Measurements from ENCODE around the gene OR5D16.
"Not testable (repeated sequence)": the region's sequence is repeated elsewhere in the genome, so short reads cannot be mapped to it uniquely, and the experiment has no call there.

The OR5D16 gene

DNA sequence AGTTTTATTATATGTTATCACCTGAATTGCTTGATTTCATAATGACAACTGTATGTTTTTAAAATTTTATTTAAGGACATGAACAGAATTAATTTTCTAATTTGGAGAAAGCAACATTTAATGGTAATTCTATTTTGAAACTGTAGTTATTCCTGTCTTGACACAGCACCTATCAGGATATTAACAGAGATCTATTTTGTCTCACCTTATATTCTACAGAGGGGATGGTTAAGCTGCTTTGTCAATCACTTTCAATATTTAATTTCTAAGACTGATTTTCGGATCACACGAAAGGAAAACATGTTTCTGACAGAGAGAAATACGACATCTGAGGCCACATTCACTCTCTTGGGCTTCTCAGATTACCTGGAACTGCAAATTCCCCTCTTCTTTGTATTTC, at the start of gene OR5D16:
TSS of gene OR5D16 (plus strand) at position 301 of the 400 bp plus-strand sequence. CDS start at position 301, 0 bp downstream.
- DNase-seq: no peak

DNA sequence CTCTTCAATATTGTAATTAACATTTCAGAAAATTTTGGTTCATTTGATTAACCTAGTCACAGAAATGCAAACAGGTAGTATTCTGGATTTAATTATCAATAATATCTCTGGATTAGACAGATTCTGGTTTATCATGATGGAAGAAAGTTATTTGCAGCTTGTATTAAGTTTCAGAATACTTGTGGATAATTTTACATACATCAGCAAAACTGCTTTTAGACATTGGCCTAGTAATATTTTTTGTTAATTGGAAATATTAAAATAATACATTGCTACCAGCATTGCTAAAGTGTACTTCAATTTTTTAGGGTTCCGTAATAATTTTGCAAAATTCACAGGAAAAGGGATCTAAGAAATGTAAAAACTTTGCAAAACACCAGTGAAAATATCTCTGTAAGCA, 46.9 kb upstream of the OR5D16 start:
- DNase-seq: no peak

DNA sequence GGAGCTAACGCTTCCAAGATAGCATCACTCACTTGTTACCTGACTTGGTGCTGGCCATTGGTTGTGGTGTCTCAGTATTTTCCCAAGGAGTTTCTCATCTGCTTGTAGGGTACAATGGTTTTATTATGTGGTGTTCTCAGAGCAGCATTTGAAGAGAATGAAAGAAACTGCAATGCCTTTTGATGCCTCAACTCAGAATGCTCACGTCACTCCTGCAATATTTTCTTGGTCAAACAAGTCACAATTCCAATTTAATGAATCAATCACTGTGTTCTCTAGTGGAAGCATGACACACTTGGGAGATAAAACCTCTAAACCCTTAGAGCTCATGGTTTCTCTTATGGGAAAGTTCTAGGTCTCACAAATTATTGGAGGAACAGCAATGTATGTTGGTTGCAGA, 45.2 kb upstream of the OR5D16 start:
- no peak for DNase-seq

DNA sequence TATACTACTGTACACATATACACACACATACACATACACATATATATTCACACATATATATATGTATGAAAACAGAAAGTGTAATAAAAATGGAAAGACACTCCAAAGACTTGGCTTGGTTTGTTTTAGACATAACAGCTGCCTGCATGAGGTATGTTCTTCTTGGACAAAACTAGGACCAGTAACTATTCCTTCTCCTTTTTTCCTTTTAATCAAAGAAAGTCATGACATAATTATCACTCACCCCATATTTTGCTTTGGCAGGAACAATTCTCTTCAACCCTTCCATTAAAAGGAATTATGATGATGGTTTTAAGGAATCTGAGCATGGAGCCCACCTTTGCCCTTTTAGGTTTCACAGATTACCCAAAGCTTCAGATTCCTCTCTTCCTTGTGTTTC, 43.3 kb upstream of the OR5D16 start, which contains the start of gene OR5D14:
TSS of gene OR5D14 (plus strand) at position 301 of the 400 bp plus-strand sequence. CDS start at position 301, 0 bp downstream.
- DNase-seq: no peak

DNA sequence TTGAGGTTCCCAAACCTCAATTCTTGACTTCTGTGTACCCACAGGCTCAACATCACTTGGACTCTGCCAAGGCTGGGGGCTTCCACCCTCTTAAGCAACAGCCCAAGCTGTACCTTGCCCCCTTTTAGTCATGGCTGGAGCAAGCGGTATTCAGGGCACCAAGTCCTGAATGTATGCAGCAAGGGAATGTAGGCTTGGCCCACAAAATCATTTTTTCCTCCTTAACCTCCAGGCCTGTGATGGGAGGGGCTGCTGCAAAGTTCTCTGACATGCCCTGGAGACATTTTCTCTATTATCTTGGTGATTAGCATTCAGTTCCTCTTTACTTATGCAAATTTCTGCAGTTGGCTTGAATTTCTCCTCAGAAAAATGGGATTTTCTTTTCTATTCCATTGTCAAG, 32.3 kb upstream of the OR5D16 start:
- DNase-seq: no peak

DNA sequence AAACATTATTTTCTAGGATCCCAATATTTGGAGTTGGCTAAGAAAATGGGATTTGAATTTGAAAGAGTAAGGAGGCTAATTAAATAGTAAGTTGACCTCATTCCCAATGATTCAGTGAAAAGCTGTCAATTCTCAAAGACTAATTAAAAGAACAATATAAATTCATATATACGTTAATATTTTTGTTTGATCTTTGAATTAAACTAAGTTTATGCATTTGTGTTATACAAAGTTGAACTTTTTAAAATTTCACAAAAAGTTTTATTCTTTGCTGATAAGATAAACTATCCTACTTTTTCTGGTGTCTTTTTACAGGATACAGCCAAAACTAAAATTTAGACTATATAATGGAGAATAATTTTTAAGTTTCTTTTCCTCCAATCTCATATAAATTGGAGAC, 27.5 kb upstream of the OR5D16 start, which contains the start of gene OR5L1:
TSS of gene OR5L1 (plus strand) at position 301 of the 400 bp plus-strand sequence. CDS start 100 bp downstream, outside the sequence.
- no peak for DNase-seq

DNA sequence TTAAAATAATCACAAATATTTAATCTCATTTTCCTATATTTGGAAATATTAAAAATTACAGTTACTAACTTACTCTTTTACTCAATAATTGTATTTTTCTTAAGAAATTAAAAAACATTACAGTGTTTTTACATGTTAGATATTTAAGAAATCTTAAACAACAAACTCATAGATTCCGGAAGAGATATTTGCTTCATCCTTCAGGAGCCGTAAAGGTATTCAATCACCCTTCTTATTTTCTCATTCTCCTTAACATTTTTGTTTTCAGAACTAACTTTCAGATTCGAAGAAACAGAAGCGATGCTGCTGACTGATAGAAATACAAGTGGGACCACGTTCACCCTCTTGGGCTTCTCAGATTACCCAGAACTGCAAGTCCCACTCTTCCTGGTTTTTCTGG, 19.2 kb upstream of the OR5D16 start, which contains the start of gene OR5D18:
TSS of gene OR5D18 (plus strand) at position 301 of the 400 bp plus-strand sequence. CDS start at position 301, 0 bp downstream.
- no peak for DNase-seq

DNA sequence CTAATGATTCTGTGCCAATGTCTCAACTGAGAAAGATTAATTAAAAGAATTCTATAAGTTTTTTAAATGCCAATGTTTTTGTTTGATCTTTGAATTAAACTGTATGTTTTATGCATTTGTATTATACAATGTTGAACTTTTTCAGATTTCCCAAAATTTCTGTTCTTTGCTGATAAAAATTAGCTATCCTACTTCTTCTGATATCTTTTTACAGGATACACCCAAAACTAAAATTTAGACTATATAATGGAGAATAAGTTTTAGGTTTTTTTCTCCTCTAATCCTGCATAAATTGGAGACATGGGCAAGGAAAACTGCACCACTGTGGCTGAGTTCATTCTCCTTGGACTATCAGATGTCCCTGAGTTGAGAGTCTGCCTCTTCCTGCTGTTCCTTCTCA, 11.6 kb upstream of the OR5D16 start, which contains the start of gene OR5L2:
TSS of gene OR5L2 (plus strand) at position 301 of the 400 bp plus-strand sequence. CDS start at position 301, 0 bp downstream.
- no peak for DNase-seq

DNA sequence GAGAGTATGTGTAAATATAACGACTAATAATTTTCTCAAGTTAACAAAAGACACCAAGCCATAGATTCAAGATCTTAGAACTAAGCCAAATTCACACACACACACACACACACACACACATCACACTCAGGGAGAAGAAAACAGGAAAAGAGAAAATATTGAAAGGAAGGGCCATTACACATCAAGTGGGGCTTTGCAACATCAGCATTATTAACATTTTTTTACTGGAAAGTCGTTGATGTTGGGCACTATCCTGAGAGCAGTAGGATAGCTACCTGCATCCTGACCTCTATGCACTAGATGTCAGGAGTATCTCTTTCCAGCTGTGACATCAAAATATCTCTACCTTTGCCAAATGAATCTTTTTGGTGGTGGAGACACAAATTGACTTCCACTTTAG, 8.9 kb downstream of the OR5D16 start:
- no peak for DNase-seq

DNA sequence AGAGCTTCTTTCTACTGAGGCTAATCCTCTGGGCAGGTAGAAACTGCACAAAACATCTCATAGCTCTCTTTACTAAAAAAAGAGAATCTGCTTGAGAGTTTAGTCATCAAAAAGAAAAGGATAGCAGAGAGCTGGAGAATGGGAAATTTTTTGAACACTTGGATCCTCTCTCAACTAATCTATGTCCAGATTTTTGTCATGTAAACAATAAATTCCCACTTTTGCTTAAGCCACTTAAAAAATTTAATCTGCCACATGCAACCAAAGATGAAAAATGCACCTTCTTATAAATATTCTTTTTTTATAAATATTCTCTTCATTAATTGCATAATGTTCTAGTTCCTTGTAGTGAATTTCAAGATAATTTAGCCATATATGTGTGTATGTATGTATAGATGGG, 10.5 kb downstream of the OR5D16 start:
- no peak for DNase-seq

DNA sequence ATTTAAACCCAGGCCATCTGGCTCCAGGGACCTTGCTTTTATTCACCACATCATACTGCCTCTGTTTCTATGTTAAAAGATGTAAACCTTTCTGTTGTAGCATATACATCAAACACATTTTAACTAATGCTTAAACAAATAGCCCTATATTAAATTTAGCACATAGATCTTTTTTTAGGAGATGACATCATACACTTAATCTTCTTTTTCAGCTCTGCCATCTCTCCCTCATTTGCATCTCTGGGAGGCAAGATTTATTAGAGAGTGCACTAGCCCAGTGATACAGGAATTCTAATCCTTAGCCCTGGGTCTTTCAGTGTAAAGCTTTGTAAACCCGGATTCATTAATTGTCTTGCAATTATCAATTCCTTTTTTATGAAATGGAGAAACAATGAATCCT, 13.6 kb downstream of the OR5D16 start:
- no peak for DNase-seq

DNA sequence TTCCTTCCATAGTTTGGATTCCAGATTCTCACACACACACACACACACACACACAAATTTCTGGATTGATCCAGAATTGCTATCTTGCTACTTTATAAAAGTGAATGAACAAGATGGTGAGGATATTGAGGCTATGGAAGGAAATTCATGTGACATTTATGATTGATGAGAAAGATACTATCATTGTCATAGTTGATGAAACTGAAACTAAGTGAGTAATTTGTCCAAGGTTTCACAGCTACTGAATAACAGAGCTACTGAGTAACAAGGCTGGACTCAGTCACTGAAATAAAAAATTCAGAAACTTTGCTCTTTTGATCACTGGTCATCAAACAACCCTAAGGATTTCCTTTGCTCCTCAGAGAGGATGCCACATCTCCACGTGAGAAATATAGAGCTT, 16.2 kb downstream of the OR5D16 start:
- no peak for DNase-seq

DNA sequence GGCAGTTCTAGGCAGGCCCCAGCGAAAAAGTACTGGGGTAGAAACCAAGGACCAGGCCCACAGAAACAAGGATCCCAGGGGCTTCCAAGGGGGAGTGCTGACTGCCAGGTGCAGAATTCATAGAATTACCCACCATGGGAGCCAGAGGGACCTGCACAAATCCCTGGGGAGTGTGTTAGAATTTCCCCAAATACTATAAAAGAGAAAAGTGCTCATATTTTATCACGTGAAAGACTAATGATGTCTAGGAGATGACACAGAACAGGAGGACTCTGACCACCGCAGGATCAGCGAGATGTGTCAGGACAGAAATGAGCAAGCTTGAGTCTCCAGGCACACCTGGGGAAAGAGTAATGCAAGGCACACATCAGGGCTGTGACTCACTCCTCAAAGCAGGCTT, 28.8 kb downstream of the OR5D16 start:
- not testable (repeated sequence) for DNase-seq

DNA sequence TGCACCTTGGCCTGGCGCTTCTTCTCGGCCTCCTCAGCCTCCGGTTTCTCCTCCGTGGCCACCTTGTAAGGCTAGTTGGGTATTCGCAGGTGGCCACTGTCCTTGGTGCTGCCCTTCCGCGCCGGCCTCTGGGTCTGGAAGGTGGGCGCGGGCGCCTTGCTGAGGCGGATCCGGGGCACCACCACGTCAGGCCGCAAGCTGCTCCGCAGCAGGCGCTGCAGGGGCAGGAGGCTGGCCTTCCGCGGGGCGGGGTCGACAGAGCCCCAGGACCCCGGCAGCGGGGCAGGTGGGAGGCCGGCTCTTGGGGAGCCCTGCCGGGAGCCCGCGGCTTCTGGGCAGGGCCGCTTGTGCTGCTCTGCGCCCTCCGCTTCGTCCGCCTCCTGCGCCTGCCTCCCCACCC, 34.2 kb downstream of the OR5D16 start:
- DNase-seq: not testable (repeated sequence)

DNA sequence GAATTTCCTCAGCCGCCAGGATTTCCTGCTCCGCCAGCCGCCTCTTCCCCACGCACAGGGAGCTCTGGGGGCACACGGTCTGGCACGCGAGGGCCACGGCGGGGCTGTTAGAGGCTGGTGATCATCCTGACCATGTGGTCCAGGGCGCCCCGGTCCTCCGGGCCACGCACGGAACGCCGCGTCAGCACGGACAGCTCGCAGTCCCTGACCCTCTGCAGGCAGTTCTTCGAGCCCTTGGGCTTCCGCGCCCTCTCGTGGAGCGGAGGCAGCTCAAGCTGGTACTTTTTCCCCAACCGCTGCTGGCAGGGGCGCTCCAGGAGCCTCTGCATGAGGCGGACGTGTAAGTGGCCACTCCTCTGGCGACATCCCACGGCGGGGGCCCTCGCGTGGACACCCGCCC, 34.6 kb downstream of the OR5D16 start:
- not testable (repeated sequence) for DNase-seq

DNA sequence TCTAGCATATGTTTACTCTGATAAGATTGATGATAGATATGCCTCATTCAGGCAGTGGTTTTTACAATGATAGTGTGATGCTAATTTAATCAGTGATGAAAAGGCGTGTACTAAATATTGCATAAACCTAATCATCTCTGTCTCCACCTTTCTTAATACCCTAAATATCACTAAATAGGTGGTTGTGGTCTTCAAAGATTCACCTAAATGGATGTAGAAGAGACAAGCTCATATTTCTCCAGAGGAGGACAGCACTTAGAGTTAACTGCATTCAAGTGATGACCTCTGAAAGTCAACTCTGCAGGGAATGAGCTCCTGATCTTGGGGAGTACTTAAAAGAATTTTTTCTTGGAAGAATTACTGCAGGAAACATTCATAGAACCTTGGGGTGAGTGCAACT, 44.4 kb downstream of the OR5D16 start, which contains the start of gene TRIM51:
TSS of gene TRIM51 (plus strand) at position 301 of the 400 bp plus-strand sequence. CDS start 2,132 bp downstream, outside the sequence.
- DNase-seq: not testable (repeated sequence)

DNA sequence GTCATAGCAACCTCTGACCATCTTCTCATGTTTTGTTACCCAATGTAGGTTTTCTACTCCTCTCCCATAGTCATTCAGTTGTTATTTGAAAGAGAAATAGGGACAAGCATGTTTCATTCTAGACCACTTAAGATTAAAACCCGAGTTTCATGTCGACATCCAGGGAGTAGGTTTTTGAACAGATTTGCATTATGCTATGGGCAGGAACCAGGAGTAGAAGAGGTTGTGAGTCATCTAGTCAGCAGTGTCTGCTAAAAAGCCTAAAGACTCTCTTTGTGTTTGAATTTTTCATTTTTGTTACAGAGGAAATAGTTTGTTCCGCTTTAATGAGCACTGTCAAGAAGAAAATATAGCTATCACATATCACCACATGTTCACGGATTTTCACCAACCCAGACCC, 46.4 kb downstream of the OR5D16 start:
- DNase-seq: not testable (repeated sequence)

DNA sequence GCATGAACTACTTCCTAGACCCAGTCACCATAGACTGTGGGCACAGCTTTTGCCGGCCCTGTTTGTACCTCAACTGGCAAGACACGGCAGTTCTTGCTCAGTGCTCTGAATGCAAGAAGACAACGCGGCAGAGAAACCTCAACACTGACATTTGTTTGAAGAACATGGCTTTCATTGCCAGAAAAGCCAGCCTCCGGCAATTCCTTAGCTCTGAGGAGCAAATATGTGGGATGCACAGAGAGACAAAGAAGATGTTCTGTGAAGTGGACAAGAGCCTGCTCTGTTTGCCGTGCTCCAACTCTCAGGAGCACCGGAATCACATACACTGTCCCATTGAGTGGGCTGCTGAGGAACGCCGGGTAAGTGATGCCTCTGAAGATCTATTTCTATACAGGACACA, 46.9 kb downstream of the OR5D16 start:
- DNase-seq: not testable (repeated sequence)
